GM20000 (cell line): ENCODE data around the gene STK33.

Source experiments
- DNase-seq: peaks from one replicate; pipeline ENCODE4 v3.0.0; 2012; ENCODE audit warnings: low spot score
- TF ChIP-seq, protein P1 (sequence below): IDR thresholded peaks from 2 replicates; pipeline ENCODE4 v1.5.1; 2012; ENCODE audit warnings: mild to moderate bottlenecking, control low read depth; ENCODE audit errors: extremely low read depth, missing control alignments

STK33 gene

GRCh38 chr11:8603696-8604077 lies 9.7 kb upstream of the STK33 start:
- TF ChIP-seq, protein P1, sequence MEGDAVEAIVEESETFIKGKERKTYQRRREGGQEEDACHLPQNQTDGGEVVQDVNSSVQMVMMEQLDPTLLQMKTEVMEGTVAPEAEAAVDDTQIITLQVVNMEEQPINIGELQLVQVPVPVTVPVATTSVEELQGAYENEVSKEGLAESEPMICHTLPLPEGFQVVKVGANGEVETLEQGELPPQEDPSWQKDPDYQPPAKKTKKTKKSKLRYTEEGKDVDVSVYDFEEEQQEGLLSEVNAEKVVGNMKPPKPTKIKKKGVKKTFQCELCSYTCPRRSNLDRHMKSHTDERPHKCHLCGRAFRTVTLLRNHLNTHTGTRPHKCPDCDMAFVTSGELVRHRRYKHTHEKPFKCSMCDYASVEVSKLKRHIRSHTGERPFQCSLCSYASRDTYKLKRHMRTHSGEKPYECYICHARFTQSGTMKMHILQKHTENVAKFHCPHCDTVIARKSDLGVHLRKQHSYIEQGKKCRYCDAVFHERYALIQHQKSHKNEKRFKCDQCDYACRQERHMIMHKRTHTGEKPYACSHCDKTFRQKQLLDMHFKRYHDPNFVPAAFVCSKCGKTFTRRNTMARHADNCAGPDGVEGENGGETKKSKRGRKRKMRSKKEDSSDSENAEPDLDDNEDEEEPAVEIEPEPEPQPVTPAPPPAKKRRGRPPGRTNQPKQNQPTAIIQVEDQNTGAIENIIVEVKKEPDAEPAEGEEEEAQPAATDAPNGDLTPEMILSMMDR = no peak
- no peak for DNase-seq

DNA sequence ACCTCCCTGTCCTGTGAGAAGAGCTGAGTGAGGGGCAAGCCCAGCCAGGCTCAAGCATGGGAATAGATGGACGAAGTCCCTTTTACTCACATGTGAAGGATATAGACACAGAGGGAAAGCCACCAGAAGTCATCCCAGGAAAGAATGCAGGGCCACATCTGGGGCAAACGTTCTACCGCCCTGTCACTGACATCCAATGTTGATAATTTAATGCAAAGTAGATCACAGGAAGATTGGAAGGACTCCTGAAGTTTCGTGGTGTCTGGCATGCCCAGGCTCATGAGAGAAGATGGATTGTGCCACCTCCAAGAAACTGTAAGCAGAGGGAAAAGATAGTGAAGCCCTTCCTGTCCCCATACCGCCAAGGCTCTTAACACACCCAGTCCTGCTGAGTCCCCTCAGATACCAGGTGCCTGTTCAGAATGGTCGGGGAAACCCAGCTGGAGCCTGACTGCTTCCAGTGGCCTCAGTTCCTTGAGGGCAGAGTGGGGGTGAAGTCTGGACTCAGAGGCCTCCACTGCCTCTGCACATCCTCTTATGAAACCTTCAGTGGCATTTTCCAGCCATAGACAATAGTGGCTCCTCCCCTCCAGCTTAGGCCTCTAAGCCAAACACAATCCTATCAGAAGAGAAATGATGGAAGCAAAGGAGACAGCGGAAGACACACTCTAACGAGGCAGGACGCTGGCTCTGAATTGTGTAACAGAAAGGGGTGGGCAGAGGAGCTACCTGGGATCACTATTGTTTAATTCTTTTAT lies 7.5 kb upstream of the STK33 start:
- TF ChIP-seq, protein P1 = no peak
- no peak for DNase-seq

DNA sequence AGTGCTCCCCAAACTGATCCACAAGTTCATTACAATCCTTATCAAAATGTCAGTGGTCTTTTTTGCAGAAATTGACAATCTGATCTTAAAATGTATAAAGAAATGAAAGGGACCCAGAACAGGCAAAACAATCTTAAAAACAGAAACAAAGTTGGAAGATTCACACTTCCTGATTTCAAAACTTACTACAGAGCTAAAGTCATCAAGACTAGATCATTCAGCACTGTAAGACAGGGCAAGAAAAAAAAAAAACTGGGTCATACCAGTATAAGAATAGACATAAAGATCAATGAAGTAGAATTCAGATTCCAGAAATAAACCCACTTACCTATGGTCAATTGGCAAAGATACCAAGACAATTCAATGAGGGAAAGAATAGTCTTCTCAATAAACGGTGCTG lies 4.5 kb upstream of the STK33 start:
- no peak for DNase-seq
- TF ChIP-seq, protein P1 = no peak

GRCh38 chr11:8597182-8597581 lies 3.2 kb upstream of the STK33 start:
- no peak for DNase-seq
- TF ChIP-seq, protein P1 = no peak

GRCh38 chr11:8596504-8597046 lies 2.5 kb upstream of the STK33 start:
- DNase-seq = no peak
- TF ChIP-seq, protein P1 = no peak

GRCh38 chr11:8593455-8593854 lies 573 bp downstream of the STK33 start:
- TF ChIP-seq, protein P1 = no peak

DNA sequence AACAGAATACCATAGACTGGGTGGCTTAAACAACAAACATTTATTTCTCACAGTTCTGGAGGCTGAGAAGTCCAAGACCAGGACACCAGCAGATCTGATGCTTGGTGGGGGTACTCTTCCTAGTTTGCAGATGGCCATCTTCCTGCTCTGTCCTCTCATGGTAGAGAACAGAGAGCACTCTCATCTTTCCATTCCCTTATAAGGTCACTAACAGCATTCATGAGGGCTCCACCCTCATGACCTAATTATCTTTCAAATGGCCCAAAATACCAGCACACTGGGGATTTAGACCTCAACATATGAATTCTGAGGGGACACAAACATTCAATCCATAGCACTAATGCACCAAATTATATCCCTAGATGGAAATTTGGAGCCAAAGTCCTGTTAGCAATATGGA lies 6.1 kb downstream of the STK33 start:
- DNase-seq = no peak
- TF ChIP-seq, protein P1 = no peak

More at GRCh38 chr11:8593455-8593854, 573 bp downstream of the STK33 start:
- no peak for DNase-seq
